GM12878 (cell line): Measurements from ENCODE around the gene HDAC3. TPM values are rescaled to one million over a fixed set of nuclear protein-coding genes. Genes with fewer than 3 reads are reported as not detected.
A peak's percentile ranks its signal among the peaks of the same experiment; 100 is the strongest.

Source experiments
- BCL11A ChIP-seq: IDR thresholded peaks from 2 replicates; pipeline ENCODE4 v1.6.1; 2011; ENCODE audit warnings: low read depth, low read length
- EP300 ChIP-seq, 2 experiments: fragments of 150-350 bp in 1 of 2; IDR thresholded peaks; 2 replicates each; pipeline ENCODE4 v1.6.1; 2011 to 2012; ENCODE audit warnings: low read depth in 2 of 2, low read length in 2 of 2, borderline replicate concordance in 1 of 2, improper control_type of control experiment in 1 of 2, inconsistent platforms in 1 of 2; ENCODE audit not compliant: control insufficient read depth in 1 of 2
- KLF5 ChIP-seq: fragments of 450-650 bp; IDR thresholded peaks from 2 replicates; pipeline ENCODE4 v1.6.1; 2014; ENCODE audit warnings: mild to moderate bottlenecking; ENCODE audit not compliant: partially characterized antibody
- NFYA ChIP-seq: IDR thresholded peaks from 2 replicates; pipeline ENCODE4 v1.6.1; 2011; ENCODE audit warnings: low read depth, mild to moderate bottlenecking, low read length, improper control_type of control experiment, borderline replicate concordance
- POLR2AphosphoS2 ChIP-seq: IDR thresholded peaks from 2 replicates; pipeline ENCODE4 v1.6.1; 2011; ENCODE audit warnings: low read depth, mild to moderate bottlenecking, low read length, improper control_type of control experiment, moderate library complexity
- SMAD5 ChIP-seq: IDR thresholded peaks from 2 replicates; pipeline ENCODE4 v1.6.1; 2016; ENCODE audit warnings: antibody characterized with exemption, low read depth
- SRF ChIP-seq, 2 experiments: IDR thresholded peaks; 2 replicates each; pipeline ENCODE4 v1.6.1; 2011; ENCODE audit warnings: low read depth in 2 of 2, low read length in 2 of 2, mild to moderate bottlenecking in 1 of 2, moderate library complexity in 1 of 2
- TCF3 ChIP-seq: IDR thresholded peaks from 2 replicates; pipeline ENCODE4 v1.6.1; 2012; ENCODE audit warnings: low read depth, mild to moderate bottlenecking, low read length, borderline replicate concordance; ENCODE audit not compliant: insufficient read depth
- ZNF384 ChIP-seq: IDR thresholded peaks from 2 replicates; pipeline ENCODE4 v1.6.1; 2012; ENCODE audit warnings: low read depth, mild to moderate bottlenecking, low read length, improper control_type of control experiment, borderline replicate concordance
- ZNF622 ChIP-seq: fragments of 450-650 bp; IDR thresholded peaks from 2 replicates; pipeline ENCODE4 v1.6.1; 2017; ENCODE audit warnings: mild to moderate bottlenecking, inconsistent platforms
- polyA plus RNA-seq, 11 experiments: library from polyadenylated mRNA; depleted of rRNA in 4 of 11; unstranded in 6 of 11; stranded (reverse) in 5 of 11; fragments of >200 nt; fragmentation: Nextera tagmentation in 4 of 11; fragmentation: Illumina TruSeq in 1 of 11; extraction: Ambion mirVana in 4 of 11; extraction: Trizol in 1 of 11; gene quantifications; 1 replicate in 1 of 11; 2 replicates in 10 of 11; pipeline versions ENCODE4 v1.2.1 to v1.2.3, GENCODE V29; 2011 to 2016; ENCODE audit warnings: inconsistent platforms in 2 of 11, missing spikeins in 2 of 11, low read depth in 1 of 11
- total RNA-seq, 4 experiments: library from RNA; depleted of rRNA in 3 of 4; stranded (reverse); fragments of >200 nt in 3 of 4; fragmentation: Illumina TruSeq in 1 of 4; extraction: Trizol in 1 of 4; gene quantifications; 2 replicates each; pipeline versions ENCODE4 v1.2.1 to v1.2.3, GENCODE V29; 2013 to 2021
- TF ChIP-seq, protein P1 (sequence below): IDR thresholded peaks from 2 replicates; pipeline ENCODE4 v1.6.1; 2012; ENCODE audit warnings: mild to moderate bottlenecking, low read depth, low read length
- TF ChIP-seq, protein P2 (sequence below): fragments of 450-650 bp; conservative IDR thresholded peaks from 2 replicates; pipeline ENCODE4 v1.6.1; 2017; ENCODE audit warnings: mild to moderate bottlenecking, moderate library complexity
- TF ChIP-seq, protein P3 (sequence below): IDR thresholded peaks from 2 replicates; pipeline ENCODE4 v1.6.1; 2012; ENCODE audit warnings: low read depth, low read length, improper control_type of control experiment
- TF ChIP-seq, protein P4 (sequence below): fragments of 150-350 bp; IDR thresholded peaks from 2 replicates; pipeline ENCODE4 v1.6.1; 2014; ENCODE audit warnings: mild to moderate bottlenecking, low read depth, low read length
- TF ChIP-seq, protein P5 (sequence below): IDR thresholded peaks from 2 replicates; pipeline ENCODE4 v1.6.1; 2011; ENCODE audit warnings: low read depth, low read length, improper control_type of control experiment, borderline replicate concordance
- TF ChIP-seq, protein P6 (sequence below): IDR thresholded peaks from 2 replicates; pipeline ENCODE4 v1.6.1; 2011; ENCODE audit warnings: low read depth, mild to moderate bottlenecking, low read length, moderate library complexity, borderline replicate concordance; ENCODE audit errors: extremely low read depth
- TF ChIP-seq, protein P7 (sequence below): fragments of 450-650 bp; IDR thresholded peaks from 2 replicates; pipeline ENCODE4 v1.6.1; 2016; ENCODE audit warnings: mild to moderate bottlenecking

Gene HDAC3
- total and polyA plus RNA-seq, 10 of the 15 experiments (the other 5 are each of a cell fraction or from before 2014, with no cell fraction given) = 62.2 to 140 (median 112) TPM

DNA sequence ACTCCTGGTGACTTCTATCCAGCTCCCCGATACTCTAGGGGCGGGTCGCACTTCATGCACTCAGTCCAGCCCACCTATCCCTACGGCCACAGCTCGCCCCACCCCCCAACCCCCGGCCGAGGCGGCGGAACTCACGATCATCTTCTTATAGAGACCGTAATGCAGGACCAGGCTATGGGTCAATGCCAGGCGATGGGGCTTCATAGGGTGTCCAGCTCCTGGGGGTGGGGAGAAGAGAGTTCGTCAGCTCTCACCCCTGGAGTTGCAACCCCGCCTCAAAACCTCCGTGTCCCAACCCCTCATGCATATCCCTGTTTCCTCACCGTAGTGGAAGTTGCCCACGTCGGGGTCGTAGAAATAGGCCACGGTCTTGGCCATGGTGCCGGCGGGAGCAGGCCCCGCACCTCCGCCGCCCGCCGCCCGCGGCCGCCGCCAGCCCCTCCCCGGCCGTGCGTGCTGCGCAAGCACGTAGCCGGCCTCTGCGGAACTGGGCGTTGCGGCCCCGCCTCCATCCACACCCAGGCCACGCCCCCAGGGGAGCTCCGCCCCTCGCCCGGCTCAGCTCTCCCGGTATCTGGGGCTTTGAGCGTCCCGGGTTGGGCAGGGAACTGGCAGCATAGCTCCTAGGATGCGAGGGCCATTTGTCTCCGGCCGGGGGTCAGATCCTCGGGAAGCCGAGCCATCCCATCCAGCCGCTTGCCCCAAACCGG lies at the start of gene HDAC3, which contains the start of gene RELL2 (continued):
- TF ChIP-seq EP300 (IDR thresholded peaks at IDR 0.05; ENCODE audit: borderline replicate concordance in 1 of 2, control insufficient read depth in 1 of 2, low read depth in 2 of 2, low read length in 2 of 2) (no peak), SMAD5 (no peak), NFYA (no peak), SRF (IDR thresholded peaks at IDR 0.05; ENCODE audit: low read depth in 2 of 2, low read length in 2 of 2) (no peak), POLR2AphosphoS2 (peak; percentile 65; the same call in 1 of the 2 replicates), TCF3 (no peak), ZNF384 (no peak), BCL11A (no peak), ZNF622 (no peak), KLF5 (peak; percentile 47)
- TF ChIP-seq, protein P1, sequence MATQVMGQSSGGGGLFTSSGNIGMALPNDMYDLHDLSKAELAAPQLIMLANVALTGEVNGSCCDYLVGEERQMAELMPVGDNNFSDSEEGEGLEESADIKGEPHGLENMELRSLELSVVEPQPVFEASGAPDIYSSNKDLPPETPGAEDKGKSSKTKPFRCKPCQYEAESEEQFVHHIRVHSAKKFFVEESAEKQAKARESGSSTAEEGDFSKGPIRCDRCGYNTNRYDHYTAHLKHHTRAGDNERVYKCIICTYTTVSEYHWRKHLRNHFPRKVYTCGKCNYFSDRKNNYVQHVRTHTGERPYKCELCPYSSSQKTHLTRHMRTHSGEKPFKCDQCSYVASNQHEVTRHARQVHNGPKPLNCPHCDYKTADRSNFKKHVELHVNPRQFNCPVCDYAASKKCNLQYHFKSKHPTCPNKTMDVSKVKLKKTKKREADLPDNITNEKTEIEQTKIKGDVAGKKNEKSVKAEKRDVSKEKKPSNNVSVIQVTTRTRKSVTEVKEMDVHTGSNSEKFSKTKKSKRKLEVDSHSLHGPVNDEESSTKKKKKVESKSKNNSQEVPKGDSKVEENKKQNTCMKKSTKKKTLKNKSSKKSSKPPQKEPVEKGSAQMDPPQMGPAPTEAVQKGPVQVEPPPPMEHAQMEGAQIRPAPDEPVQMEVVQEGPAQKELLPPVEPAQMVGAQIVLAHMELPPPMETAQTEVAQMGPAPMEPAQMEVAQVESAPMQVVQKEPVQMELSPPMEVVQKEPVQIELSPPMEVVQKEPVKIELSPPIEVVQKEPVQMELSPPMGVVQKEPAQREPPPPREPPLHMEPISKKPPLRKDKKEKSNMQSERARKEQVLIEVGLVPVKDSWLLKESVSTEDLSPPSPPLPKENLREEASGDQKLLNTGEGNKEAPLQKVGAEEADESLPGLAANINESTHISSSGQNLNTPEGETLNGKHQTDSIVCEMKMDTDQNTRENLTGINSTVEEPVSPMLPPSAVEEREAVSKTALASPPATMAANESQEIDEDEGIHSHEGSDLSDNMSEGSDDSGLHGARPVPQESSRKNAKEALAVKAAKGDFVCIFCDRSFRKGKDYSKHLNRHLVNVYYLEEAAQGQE = no peak
- TF ChIP-seq, protein P2, sequence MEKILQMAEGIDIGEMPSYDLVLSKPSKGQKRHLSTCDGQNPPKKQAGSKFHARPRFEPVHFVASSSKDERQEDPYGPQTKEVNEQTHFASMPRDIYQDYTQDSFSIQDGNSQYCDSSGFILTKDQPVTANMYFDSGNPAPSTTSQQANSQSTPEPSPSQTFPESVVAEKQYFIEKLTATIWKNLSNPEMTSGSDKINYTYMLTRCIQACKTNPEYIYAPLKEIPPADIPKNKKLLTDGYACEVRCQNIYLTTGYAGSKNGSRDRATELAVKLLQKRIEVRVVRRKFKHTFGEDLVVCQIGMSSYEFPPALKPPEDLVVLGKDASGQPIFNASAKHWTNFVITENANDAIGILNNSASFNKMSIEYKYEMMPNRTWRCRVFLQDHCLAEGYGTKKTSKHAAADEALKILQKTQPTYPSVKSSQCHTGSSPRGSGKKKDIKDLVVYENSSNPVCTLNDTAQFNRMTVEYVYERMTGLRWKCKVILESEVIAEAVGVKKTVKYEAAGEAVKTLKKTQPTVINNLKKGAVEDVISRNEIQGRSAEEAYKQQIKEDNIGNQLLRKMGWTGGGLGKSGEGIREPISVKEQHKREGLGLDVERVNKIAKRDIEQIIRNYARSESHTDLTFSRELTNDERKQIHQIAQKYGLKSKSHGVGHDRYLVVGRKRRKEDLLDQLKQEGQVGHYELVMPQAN = peak; percentile 67
- TF ChIP-seq, protein P3, sequence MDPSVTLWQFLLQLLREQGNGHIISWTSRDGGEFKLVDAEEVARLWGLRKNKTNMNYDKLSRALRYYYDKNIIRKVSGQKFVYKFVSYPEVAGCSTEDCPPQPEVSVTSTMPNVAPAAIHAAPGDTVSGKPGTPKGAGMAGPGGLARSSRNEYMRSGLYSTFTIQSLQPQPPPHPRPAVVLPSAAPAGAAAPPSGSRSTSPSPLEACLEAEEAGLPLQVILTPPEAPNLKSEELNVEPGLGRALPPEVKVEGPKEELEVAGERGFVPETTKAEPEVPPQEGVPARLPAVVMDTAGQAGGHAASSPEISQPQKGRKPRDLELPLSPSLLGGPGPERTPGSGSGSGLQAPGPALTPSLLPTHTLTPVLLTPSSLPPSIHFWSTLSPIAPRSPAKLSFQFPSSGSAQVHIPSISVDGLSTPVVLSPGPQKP = no peak
- TF ChIP-seq, protein P4, sequence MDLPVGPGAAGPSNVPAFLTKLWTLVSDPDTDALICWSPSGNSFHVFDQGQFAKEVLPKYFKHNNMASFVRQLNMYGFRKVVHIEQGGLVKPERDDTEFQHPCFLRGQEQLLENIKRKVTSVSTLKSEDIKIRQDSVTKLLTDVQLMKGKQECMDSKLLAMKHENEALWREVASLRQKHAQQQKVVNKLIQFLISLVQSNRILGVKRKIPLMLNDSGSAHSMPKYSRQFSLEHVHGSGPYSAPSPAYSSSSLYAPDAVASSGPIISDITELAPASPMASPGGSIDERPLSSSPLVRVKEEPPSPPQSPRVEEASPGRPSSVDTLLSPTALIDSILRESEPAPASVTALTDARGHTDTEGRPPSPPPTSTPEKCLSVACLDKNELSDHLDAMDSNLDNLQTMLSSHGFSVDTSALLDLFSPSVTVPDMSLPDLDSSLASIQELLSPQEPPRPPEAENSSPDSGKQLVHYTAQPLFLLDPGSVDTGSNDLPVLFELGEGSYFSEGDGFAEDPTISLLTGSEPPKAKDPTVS = no peak
- TF ChIP-seq, protein P5, sequence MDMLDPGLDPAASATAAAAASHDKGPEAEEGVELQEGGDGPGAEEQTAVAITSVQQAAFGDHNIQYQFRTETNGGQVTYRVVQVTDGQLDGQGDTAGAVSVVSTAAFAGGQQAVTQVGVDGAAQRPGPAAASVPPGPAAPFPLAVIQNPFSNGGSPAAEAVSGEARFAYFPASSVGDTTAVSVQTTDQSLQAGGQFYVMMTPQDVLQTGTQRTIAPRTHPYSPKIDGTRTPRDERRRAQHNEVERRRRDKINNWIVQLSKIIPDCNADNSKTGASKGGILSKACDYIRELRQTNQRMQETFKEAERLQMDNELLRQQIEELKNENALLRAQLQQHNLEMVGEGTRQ = no peak
- TF ChIP-seq, protein P6, sequence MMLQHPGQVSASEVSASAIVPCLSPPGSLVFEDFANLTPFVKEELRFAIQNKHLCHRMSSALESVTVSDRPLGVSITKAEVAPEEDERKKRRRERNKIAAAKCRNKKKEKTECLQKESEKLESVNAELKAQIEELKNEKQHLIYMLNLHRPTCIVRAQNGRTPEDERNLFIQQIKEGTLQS = no peak
- TF ChIP-seq, protein P7, sequence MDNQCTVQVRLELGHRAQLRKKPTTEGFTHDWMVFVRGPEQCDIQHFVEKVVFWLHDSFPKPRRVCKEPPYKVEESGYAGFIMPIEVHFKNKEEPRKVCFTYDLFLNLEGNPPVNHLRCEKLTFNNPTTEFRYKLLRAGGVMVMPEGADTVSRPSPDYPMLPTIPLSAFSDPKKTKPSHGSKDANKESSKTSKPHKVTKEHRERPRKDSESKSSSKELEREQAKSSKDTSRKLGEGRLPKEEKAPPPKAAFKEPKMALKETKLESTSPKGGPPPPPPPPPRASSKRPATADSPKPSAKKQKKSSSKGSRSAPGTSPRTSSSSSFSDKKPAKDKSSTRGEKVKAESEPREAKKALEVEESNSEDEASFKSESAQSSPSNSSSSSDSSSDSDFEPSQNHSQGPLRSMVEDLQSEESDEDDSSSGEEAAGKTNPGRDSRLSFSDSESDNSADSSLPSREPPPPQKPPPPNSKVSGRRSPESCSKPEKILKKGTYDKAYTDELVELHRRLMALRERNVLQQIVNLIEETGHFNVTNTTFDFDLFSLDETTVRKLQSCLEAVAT = no peak
